GM10847 (cell line): ENCODE measurements around the gene MLEC.
A peak's percentile ranks its signal among the peaks of the same experiment; 100 is the strongest.

Source experiments
- POLR2A ChIP-seq: IDR thresholded peaks from 2 replicates; pipeline ENCODE4 v1.6.1; 2011; ENCODE audit not compliant: insufficient read length; ENCODE audit errors: extremely low read depth

The MLEC gene, protein sequence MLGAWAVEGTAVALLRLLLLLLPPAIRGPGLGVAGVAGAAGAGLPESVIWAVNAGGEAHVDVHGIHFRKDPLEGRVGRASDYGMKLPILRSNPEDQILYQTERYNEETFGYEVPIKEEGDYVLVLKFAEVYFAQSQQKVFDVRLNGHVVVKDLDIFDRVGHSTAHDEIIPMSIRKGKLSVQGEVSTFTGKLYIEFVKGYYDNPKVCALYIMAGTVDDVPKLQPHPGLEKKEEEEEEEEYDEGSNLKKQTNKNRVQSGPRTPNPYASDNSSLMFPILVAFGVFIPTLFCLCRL

DNA sequence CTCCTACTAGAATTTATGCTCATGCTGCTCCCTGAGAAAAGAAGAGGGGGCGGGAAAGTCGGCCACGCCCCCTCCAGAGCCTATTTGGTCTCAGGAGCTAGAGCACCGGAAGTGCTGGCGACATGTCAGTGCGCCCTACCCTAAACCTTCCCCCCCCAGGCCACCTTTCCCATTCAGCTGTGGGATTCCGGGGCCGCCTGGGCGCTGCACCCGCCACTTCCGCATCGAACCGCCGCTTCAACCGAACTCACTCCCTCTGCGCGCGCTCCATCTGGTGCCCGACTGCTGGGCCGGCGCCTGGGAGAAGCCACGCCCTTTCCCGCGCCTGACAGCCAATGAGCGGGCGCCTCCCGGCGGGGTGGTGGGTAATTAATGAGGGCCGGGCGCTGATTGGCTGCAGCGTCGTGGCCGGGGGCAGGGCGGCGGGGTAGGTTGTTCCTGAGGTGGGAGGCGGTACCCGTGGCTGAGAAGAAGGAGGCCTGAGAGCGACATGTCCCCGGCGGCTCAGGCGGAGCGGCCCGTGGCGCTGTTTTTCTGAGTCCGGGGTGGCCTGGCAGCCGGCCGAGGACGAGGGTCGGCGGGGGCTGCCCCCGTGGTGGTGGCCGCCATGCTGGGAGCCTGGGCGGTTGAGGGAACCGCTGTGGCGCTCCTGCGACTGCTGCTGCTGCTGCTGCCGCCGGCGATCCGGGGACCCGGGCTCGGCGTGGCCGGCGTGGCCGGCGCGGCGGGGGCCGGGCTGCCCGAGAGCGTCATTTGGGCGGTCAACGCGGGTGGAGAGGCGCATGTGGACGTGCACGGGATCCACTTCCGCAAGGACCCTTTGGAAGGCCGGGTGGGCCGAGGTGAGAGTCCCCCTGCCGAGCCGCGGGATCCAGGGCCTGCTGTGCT lies at the start of gene MLEC:
MLEC (plus strand) TSS at position 460 of the 888 bp plus-strand sequence; CDS start at position 608, 148 bp downstream.
- peak; percentile 61 for TF ChIP-seq POLR2A

DNA sequence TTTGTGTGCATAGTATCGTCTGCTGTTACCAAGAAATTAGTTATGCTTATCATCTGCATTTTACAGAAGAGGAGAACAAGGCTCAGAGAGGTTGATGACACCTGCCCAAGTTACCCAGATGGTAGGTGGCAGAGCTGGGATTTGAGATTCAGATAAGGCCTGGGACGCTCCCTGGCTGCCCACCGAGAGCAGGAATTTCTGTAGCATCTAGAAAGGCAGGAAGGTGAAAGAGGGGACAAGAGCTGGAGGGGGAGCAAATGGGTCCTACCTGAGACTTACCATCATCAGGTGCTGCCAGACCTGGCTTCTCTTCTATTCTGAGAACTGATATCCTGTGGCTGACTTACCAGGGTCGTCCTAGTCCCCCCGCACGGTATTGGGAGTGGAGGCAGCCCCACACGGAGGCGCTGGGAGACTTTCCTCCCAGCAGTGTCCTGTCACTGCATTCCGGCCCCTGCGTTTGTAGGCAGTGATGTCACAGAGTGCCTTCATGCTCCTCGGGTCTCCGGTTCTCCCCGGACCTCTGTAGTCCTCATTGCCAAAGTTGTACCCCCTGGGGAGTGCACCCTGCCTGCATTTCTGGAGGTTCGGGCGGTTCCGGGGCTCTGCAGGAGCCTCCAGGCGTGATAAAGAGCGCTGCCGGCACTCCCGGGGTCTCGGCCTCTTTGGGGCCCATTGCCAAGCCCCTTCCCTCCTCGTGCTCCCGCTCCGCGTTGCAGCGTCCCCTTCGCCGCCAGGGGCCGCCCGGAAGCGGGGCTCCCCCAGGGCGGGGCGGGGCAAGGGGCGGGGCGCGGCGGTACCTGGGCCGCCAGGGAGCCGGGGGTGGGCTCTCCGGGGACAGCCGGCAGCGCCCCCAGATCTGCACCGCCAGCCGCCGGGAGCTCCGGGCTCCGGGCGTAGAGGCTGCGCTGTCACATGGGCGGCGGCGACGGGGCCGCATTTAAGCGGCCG lies 46.9 kb upstream of the MLEC start, which contains the start of gene CABP1:
CABP1 (plus strand) TSS at position 856 of the 951 bp plus-strand sequence; CDS start at position 916, 60 bp downstream.
- TF ChIP-seq POLR2A, result no peak

DNA sequence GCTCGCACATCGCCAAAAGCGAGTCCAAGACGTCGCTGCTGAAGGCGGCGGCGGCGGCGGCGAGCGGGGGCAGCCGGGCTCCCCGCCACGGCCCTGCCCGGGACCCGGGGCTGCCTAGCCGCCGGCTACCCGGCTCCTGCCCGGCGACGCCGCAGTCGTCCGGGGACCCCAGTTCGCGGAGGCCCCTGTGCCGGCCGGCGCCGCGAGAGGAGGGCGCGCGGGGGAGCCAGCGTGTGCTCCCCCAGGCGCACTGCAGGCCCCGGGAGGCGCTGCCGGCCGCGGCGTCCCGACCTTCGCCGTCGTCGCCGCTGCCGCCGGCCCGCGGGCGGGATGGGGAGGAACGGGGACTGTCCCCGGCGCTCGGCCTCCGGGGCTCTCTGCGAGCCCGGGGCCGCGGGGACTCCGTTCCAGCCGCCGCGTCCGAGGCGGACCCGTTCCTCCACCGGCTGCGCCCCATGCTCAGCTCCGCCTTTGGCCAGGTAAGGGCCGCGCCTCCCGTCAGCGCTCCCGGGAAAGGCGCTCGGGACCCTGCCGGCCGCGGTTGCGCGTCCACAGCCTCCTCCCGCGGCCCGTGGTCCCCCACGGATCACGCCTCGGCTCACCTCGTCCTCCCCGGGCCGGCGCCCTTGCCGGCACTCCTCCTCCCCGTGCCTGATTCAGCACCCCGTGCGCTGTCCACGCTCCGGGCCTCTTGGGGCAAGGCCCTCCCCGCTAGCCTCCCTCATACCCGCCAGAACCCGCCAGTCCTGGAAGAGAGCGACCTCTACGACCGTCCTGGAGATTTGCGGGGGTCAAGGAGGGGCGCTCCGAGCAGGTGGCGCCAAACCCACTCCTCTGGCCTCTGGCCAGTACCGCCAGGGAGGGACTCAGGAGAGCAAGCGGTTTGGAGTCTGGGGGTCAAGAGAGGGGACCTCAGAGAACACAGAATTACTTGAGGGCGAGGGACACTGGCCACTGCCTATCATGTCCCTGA lies 45.8 kb upstream of the MLEC start:
- TF ChIP-seq POLR2A, result no peak

DNA sequence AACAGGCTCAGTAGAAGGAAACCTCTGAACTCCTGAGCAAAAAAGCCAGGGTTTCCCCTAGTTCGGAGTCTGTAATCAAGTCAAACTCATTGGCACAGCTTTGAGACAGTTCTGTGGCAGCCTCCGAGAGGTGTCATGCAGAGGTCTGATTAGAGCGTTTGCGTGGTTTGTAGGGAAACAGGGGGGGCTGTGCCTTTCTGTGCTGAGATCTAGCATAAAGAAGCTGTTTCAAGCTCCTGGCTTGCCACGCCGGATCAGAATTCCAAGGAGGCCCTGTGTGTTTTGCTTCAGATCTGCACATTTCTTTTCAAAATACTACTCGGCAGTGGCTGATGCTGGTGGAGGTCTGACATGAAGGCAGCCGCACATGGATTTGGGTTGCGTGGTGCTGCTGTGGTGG lies 44.8 kb upstream of the MLEC start:
- no peak for TF ChIP-seq POLR2A

DNA sequence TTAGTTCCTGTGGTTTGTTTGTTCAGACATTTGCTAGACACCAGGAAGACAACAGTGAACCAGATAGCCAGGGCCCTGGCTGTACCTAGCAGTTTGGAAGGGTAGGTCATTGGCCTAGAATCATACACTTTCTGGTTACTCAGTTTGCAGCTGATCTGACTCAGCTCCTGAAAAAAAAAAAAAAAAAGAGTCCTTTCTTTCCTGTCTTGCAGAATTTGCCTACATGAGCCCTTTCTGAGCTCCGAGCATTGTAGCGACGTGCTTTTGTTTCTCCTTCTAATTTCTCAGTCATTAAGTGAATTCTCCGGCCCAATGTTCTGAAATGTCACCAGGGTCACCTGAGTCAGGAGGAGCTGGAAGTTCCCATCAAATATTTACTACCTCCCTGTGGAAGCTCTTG lies 44.1 kb upstream of the MLEC start:
- TF ChIP-seq POLR2A, result no peak

DNA sequence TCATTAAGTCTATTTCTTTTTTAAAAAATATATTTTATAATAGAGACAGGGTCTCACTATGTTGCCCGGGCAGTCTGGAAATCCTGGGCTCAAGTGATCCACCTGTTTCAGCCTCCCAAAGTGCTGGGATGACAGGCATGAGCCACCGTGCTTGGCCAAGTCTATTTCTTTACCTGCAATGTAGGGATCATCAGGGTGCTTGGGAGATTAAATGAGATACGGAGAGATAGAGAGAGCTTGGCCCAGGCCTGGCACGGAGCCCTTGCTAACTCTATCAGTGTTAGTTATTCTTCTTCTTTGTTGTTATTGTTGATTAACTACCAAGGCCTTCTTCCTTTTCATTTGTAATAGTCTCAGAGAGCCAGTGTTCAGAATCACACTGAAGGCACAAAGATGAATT lies 43.4 kb upstream of the MLEC start:
- no peak for TF ChIP-seq POLR2A

DNA sequence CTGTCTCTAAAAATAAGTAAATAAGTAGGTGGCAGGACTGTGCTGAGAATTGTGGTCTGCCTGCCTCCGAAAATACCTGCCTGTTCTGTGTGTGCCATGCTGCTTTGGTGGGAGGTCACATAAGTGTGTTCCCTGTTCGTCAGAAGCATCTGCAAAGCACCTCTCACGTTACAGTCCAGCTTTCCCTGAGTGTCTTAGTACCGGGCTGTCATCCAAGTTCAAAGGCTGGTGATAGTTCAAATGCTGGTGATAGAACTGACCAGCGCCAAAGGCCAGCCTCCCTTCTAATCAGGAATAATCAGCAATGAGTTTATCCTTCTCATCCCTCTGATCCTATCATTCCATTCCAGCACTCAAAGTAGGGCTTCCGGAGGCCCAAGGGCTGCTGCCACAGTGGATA lies 40.9 kb upstream of the MLEC start:
- TF ChIP-seq POLR2A, result no peak

DNA sequence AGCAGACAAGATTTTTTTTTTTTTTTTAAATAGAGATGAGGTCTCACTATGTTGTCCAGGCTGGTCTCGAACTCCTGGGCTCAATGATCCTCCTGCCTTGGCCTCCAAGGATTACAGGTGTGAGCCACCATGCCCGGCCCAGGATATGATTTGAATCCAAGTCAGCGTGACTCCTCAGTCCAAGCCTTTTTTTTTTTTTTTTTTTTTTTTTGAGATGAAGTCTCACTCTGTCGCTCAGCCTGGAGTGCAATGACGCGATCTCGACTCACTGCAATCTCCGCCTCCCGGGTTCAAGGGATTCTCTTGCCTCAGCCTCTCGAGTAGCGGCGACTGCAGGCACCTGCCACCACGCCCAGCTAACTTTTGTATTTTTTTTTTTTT lies 39.6 kb upstream of the MLEC start:
- no peak for TF ChIP-seq POLR2A

DNA sequence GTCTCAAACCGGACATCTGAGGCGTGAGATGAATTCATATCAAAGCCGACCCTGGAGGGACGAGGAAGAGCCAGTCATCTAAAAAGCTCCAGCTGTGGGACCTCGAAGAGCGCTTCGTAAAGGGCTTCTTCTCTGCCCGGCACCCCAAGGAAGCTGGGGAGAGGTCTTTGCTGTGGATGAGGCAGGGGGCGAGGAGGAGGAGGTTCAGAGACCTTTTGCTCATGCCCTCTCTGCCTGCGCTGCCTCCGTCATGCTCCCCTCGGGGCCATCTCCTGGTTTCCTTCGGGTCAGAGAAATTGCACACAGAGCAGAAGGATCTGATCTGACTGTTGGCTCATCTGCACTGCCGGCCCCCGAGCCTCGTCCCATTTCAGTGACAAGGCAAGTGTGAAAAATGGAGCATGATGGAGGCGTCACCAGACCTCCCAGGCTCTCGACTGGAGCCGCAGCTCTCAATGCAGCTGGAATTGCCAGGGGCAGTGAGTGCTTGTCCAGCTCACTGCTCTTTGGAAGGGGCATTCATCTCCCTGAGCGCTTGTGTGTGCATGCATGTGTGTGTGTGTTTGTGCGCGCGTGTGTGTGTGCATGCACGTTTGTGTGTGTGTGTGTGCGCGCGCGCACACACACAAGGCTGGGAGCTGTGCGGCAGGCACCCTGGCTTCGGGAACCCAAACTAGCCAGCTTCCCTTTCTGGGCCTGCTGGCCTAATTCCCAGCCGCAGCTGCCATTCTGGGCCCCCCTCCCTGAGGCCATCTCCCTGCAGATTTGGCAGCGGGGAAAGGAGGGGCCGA lies 37.3 kb upstream of the MLEC start:
- TF ChIP-seq POLR2A, result no peak

DNA sequence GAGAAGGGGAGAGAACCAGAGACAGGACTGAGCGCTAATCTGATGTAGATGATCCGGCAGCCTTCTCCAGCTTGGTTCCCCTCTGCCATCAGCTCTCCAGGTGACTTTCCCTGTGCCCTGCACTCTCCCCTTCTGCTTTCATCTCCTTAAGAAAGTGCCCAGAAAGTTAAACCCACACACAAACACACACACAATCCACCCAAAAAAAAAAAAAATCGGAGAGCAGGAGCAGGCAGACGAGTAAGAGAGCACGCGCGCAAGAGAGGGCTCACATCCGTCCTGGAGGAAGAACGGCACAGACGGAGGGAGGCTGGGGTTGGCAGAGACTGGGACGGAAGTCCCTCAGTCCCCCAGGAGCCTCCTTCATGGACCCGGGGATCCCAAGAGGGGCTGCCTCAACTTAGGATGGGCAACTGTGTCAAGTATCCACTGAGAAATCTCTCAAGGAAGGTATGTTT lies 36.7 kb upstream of the MLEC start:
- no peak for TF ChIP-seq POLR2A

DNA sequence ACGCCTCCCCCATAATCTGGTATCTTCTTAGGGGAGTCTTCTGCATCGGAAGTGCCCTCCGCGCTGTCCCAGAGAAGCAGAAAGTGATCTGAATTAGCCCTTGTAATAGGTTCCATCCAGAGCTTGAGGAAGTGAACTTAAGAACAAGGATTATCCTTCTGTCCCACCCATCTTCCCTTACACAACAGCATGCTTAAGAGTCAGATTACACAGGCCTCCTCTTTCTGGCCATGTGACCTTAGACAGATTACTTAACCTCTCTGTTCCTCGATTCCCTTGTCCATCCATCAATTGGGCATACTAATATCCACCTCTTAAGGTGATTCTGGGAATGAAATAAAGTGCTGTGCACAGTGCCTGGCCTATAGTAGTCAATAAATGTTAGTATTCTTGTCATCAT lies 35.1 kb upstream of the MLEC start:
- TF ChIP-seq POLR2A, result no peak

DNA sequence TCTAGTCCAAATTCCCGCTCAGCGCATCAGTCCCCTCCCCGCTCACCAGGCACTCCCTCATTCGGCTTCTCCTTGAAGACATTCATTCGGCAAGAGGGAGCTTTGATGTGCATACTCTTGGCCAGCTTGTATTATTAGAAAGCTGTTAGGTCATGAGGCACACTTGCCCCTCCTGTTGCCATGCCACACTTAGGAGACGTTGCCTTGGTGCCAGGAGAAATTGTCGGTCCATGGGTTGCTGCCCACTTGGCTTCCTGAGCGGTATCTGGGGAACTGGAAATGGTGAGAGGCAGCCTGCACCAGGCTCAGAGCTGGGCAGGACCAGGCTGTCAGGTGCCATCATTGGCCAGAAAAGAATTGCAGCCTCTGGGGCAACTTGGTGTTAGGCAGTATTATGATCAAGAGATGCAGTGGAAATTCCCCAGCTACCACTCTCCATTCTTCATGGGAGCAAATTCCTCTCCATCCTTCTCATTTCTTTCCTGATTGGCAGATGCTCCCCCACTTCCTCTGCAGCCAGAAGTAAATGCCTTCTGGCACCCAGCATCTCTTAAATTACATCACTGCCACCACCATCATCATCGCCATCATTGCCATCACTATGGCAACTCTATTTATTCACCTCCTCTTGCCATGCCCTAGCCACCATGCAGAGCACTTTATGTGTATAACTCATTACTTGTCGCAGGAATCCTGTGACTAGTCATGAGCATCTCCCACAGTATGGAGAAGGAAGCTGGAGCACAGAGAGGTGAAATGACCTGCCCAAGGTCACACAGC lies 34.1 kb upstream of the MLEC start:
- no peak for TF ChIP-seq POLR2A
